ENCODE data around the gene FNTB.

Gene FNTB

DNA sequence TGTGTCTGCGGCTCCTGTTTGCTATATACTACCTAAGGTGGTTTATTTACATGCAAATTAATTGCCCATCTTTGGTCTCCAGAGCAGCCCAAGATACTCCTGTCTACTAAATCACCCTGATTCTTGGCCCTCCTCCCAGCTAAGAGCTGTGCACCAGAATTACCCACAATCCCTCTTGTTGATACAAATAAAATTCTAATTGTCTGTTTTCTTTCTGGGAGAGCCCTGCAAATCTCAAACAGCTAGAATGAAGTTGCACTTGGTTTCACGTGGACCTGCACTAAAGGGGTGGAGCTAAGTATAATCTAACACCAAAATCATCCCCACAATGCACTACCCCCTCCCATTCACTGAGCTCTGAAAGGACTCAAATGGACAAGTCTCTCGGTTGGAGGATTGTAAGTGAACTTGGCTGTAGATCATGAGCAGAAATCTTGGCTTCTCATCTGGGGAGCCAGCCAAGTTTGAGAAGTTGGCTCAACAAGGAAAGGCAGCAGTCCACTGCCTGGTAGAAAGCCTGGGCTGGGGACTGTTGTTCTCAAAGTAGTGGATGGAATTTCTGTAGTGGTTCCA is 109.0 kb downstream of the FNTB start:
- H3K27me3 Mint-ChIP-seq (ENCODE audit: low read depth, poor library complexity): no peaks in the 10 kb centered on the region
- TF ChIP-seq, protein P1, sequence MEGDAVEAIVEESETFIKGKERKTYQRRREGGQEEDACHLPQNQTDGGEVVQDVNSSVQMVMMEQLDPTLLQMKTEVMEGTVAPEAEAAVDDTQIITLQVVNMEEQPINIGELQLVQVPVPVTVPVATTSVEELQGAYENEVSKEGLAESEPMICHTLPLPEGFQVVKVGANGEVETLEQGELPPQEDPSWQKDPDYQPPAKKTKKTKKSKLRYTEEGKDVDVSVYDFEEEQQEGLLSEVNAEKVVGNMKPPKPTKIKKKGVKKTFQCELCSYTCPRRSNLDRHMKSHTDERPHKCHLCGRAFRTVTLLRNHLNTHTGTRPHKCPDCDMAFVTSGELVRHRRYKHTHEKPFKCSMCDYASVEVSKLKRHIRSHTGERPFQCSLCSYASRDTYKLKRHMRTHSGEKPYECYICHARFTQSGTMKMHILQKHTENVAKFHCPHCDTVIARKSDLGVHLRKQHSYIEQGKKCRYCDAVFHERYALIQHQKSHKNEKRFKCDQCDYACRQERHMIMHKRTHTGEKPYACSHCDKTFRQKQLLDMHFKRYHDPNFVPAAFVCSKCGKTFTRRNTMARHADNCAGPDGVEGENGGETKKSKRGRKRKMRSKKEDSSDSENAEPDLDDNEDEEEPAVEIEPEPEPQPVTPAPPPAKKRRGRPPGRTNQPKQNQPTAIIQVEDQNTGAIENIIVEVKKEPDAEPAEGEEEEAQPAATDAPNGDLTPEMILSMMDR (IDR thresholded peaks at IDR 0.05): no peak
- peaks cover 49% of the 10 kb centered on the region for H3K36me3 Mint-ChIP-seq (ENCODE audit: low read depth)
- no peak for DNase-seq
- H3K9me3 Mint-ChIP-seq: no peaks in the 10 kb centered on the region
- peaks cover 16% of the 10 kb centered on the region for H3K4me1 Mint-ChIP-seq
- no peak overlapping the region for H3K27ac Mint-ChIP-seq
- no peak overlapping the region for H3K4me3 Mint-ChIP-seq

DNA sequence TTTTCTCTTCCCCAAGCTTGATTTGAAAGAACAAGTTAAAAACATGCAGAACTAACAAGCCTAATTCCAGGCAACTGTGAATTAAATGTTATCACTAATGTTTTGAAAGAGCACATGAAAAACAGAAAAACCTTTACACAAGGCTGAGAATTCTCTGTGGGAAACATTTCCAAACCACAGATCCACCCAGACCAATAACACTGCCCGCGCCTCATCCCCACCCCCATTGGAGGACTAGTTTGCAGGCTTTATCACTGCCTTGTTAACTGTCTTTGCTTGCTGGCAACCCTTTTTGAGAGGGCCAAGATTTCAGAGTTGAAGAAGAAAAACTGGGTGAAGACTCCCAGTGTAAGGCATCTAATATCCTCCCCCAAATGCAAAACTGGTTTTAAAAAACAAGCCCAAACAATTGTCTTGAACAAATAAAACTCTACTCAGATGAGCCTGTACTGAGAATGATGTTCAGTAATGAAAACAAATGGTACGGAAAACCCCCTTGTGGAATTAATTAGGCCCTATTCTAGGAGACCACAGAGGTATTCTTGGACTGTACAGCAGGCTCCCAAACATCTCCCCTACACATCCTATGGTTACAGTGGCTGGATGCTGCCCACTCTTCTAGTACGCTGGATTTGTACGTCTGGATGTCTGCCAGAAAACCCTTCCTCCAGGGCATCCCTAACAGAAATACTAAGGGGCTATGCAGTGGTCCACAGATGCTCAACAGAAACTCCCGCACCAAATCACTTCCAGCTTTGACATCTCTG is 109.8 kb downstream of the FNTB start:
- Mint-ChIP-seq H3K27me3 (ENCODE audit: low read depth, poor library complexity) (no peaks in the 10 kb centered on the region), H3K4me3 (no peak overlapping the region), H3K9me3 (no peaks in the 10 kb centered on the region), H3K4me1 (peaks cover 24% of the 10 kb centered on the region), H3K36me3 (ENCODE audit: low read depth) (peaks cover 42% of the 10 kb centered on the region), H3K27ac (peak overlapping the region; percentile 39)
- DNase-seq: no peak
- TF ChIP-seq, protein P1 (IDR thresholded peaks at IDR 0.05): no peak

DNA sequence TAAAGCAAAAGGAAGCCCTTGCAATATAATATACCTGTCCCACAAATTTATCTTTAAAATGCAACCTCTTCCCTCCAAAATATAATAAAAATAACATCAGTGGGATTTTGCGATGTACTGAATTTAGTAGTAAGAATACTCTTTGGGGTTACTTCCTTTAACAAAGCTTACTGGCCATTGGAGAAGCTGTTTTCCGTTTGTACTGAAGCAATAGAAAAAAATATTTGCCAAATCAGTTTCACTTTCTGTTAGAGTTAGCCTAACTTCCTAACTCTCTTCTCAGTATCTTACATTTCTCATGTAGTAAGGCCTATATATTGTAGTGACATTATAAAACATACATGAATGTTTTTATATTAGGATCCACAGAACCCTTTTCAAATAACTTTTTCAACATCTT is 111.9 kb downstream of the FNTB start:
- TF ChIP-seq, protein P1 (IDR thresholded peaks at IDR 0.05): no peak
- H3K27ac Mint-ChIP-seq: no peak overlapping the region

DNA sequence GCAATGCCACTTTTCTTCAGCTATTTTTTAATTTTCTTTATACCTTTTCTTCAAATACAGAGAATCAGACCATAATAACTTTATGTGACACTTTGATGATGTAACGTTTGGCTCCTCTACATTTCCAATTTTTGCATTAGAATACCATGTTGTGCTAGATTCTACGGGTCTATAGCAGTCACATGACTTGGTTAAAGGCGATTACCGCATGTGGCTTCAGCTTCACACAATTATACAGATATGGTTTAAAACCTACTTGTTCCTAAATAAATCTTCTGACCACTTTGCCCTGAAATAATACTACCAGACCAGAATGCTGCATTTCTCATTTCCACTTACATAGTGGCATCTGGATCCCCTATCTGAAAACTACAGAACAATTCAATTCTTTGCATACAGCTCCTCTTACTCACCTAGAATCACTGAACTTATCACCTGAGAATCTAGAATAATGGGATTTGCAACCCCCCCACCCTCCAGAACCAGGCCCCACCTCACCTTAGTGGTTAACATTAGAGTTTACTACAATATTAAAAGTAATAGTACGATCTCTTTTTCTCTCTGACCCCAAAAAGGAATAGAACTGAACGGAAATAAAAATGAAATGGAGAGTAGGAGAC is 114.3 kb downstream of the FNTB start:
- no peak for DNase-seq

More for the DNA sequence above, 111.9 kb downstream of the FNTB start:
- H3K4me1 Mint-ChIP-seq: peaks cover 25% of the 10 kb centered on the region
- no peaks in the 10 kb centered on the region for H3K9me3 Mint-ChIP-seq
- H3K36me3 Mint-ChIP-seq (ENCODE audit: low read depth): peaks cover 27% of the 10 kb centered on the region
- no peak for DNase-seq
- no peak overlapping the region for H3K4me3 Mint-ChIP-seq
- H3K27me3 Mint-ChIP-seq (ENCODE audit: low read depth, poor library complexity): peaks cover 3% of the 10 kb centered on the region

DNA sequence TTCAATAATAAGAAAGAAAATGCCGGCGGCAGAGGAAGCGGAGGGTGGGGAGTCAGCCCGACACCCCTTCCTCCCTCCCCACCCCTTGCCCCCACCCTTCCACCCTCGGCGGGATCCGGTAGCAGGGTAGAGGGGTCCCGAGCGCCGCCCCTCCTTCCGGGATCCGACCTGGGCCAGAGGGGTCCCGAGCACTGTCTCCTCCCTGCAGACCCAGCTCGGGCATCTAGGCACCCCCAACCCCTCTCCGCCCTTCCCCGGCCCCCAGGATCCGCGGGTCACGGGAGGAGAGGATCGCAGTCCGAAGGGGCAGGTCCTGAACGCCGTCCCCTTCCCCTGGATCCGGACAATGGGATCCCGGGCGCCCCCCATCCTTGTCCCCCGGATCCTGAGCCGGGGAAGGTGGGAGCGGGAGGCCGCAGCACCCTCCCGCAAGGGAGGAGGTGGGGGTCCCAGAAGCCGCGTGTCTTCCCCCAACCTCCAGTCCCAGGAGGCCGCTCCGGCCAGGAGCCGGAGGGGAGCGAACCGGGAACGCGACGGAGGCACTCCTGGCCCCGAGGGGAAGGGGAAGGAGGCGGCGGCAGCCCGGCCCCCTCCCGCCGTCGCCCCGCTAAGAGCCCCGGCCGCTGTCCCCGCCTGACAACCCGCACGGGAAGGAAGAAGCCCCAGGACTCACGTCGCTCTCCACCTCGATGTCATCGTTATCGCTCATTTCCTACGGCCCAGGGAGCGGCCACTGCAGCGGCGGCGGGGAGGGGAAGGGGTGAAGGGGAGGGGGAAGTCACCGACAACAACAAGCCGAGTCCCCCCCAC is 115.1 kb downstream of the FNTB start:
- peak; percentile 55 for DNase-seq
- Mint-ChIP-seq H3K4me3 (peak overlapping the region; percentile 91), H3K9me3 (no peaks in the 10 kb centered on the region)

More for the DNA sequence above, 114.3 kb downstream of the FNTB start:
- Mint-ChIP-seq H3K36me3 (ENCODE audit: low read depth) (peaks cover 15% of the 10 kb centered on the region), H3K4me1 (peaks cover 21% of the 10 kb centered on the region), H3K27ac (peak overlapping the region; percentile 10), H3K4me3 (peak overlapping the region; percentile 91), H3K27me3 (ENCODE audit: low read depth, poor library complexity) (peaks cover 27% of the 10 kb centered on the region), H3K9me3 (no peaks in the 10 kb centered on the region)
- TF ChIP-seq, protein P1 (IDR thresholded peaks at IDR 0.05): no peak

More for the DNA sequence above, 115.1 kb downstream of the FNTB start:
- Mint-ChIP-seq H3K27me3 (ENCODE audit: low read depth, poor library complexity) (peaks cover 34% of the 10 kb centered on the region), H3K36me3 (ENCODE audit: low read depth) (peaks cover 9% of the 10 kb centered on the region), H3K27ac (peak overlapping the region; percentile 67), H3K4me1 (peaks cover 13% of the 10 kb centered on the region)
- TF ChIP-seq, protein P1 (IDR thresholded peaks at IDR 0.05): no peak
